ENCODE data around the gene DPH3.

DNA sequence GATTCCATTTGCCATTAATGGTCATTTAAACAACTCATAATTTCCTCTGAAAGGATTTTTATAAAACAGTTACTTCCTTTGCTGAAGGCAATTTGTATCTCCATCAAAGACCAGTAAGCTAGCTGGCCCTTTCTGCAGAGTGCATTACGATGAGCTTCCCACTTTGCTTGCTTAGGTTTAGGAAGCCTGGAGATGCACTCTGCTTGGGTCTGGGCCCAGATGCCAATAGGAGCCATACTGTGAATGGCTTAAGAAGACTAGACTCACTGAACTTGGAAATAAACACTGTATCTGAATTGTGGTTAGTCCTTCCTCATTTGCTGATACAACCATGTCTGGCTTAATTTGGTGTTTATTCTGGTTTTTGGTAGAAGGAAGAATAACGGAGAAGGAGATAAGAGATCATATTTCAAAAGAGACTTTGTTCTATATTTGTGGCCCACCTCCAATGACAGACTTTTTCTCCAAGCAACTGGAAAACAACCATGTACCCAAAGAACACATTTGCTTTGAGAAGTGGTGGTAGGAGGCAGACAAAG is 38.4 kb upstream of the DPH3 start:
- TF ChIP-seq, protein P1, sequence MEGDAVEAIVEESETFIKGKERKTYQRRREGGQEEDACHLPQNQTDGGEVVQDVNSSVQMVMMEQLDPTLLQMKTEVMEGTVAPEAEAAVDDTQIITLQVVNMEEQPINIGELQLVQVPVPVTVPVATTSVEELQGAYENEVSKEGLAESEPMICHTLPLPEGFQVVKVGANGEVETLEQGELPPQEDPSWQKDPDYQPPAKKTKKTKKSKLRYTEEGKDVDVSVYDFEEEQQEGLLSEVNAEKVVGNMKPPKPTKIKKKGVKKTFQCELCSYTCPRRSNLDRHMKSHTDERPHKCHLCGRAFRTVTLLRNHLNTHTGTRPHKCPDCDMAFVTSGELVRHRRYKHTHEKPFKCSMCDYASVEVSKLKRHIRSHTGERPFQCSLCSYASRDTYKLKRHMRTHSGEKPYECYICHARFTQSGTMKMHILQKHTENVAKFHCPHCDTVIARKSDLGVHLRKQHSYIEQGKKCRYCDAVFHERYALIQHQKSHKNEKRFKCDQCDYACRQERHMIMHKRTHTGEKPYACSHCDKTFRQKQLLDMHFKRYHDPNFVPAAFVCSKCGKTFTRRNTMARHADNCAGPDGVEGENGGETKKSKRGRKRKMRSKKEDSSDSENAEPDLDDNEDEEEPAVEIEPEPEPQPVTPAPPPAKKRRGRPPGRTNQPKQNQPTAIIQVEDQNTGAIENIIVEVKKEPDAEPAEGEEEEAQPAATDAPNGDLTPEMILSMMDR (IDR thresholded peaks at IDR 0.05; ENCODE audit: insufficient read depth, low read length, poor library complexity, severe bottlenecking), result no peak
- no peak for TF ChIP-seq EZH2phosphoT487 (conservative IDR thresholded peaks at IDR 0.05; ENCODE audit: low read length)
